GM21423 (cell line): Measurements from ENCODE around the gene PACSIN1.

ENCODE experiments used
- ATAC-seq: cut with Tn5 transposase; IDR thresholded peaks from one replicate; pipeline ENCODE4 v1.9.1; 2021; ENCODE audit warnings: mild to moderate bottlenecking, moderate library complexity; ENCODE audit not compliant: unreplicated experiment

The PACSIN1 gene

GRCh38 chr6:34578445-34579262, 112.8 kb downstream of the PACSIN1 start:
- ATAC-seq: no peak

GRCh38 chr6:34580707-34581560, 115.1 kb downstream of the PACSIN1 start:
- ATAC-seq: no peak

DNA sequence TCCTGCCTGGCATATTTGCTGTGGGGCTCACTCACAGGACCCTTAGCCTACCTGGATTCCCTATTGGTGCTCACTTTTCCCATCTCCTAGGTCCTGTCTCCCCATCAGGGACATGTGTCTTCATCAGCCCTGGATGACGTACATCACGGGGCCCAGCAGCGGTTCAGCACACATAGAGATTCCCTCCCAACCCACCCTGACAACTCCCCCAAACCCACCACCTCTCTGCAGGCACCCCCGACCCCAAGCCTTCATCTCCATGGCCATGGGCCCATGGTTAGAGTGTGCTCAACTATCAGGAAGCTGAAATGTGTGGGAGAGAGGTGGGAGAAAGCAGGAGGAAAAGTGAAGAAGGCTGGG, 115.7 kb downstream of the PACSIN1 start:
- ATAC-seq: no peak

GRCh38 chr6:34583461-34583860, 117.6 kb downstream of the PACSIN1 start:
- no peak for ATAC-seq

DNA sequence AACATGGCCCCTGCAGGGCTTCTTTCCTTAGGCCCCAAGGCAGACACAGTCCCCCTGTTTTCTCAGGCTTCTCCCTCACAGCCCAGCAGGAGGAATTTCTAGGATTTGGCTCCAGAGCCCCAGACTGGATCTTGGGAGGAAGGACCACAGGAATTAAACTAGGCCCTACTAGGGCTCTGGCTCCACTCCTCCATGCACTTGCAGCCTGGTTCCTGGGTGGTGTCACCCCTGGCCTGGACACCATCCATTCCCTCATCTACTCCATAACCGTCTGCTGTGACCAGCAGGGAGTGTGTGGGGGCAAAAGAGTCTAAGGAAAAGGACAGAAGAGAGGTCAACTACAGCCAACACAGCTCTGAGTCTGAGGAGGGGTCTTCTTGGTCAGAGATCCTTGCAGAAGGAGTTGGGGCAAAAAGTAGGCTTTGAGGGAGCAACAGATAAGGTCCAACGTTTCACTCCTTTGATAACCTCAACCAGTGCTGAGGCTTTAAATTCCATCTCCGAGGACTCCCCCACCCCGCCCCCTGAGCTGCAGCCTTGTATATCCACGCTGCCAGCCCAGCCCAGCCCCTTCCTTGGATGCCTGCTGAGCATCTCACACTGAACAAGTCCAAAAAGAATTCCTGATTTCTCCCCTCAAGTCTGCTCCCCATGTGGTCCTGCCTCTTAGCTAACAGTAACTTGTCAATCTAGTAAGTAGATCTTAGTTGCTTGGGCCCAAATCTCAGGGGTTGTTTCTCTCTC, 118.2 kb downstream of the PACSIN1 start:
- ATAC-seq: no peak

DNA sequence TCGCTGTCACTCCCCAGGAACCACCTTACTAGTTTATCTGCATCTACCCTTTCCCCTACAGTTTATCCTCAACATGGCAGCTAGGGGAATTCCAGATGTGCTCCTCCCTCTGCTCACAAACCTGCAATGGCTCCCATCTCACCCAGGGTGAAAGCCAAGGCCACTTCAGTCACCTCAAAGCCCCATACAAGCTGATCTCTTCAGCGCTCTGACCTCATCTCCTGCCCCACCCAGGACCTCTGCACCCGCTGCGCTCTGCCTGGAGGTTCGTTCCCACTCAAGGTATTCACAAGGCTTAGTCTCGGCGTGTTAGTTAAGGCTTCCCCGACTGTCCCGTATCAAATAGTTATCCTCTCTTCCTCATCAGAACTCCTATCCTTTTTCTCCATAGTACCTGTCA, 118.8 kb downstream of the PACSIN1 start:
- ATAC-seq: no peak
